SK-N-MC (cell line): Measurements from ENCODE around the gene LEO1.

Experiments used
- DNase-seq: peaks from one replicate; pipeline ENCODE4 v3.0.0-alpha.2; 2011; ENCODE audit warnings: low read depth, low spot score
- H3K27ac ChIP-seq: fragments of 200-600 bp; sonication (generic); 2 replicates; pipeline ENCODE4 v1.5.1; 2016; ENCODE audit warnings: mixed run types
- H3K36me3 ChIP-seq: fragments of 200-600 bp; sonication (generic); 2 replicates; pipeline ENCODE4 v1.6.1; 2017; ENCODE audit warnings: antibody characterized with exemption, low read length, mixed read lengths; ENCODE audit not compliant: insufficient read depth
- H3K4me3 ChIP-seq: fragments of 200-600 bp; sonication (generic); 2 replicates; pipeline ENCODE4 v1.5.1; 2016
- H3K9ac ChIP-seq: fragments of 200-600 bp; sonication (generic); 2 replicates; pipeline ENCODE4 v1.8.0; 2017; ENCODE audit warnings: mixed run types, mixed read lengths; ENCODE audit not compliant: insufficient read length
- H3K9me3 ChIP-seq: fragments of 200-600 bp; sonication (generic); 2 replicates; pipeline ENCODE4 v1.6.1; 2017; ENCODE audit warnings: low read depth, mild to moderate bottlenecking, antibody characterized with exemption, low read length, moderate library complexity, mixed read lengths
- EZH2 ChIP-seq: fragments of 200-600 bp; sonication (generic); IDR thresholded peaks from one replicate; pipeline ENCODE4 v1.6.1; 2017; ENCODE audit warnings: antibody characterized with exemption
- FOXP2 ChIP-seq: optimal IDR thresholded peaks from 2 replicates; pipeline ENCODE3; 2011; ENCODE audit warnings: mild to moderate bottlenecking, moderate library complexity; ENCODE audit not compliant: insufficient read depth; ENCODE audit errors: extremely low read length, control extremely low read depth
- POLR2AphosphoS5 ChIP-seq: IDR thresholded peaks from 2 replicates; pipeline ENCODE4 v1.6.1; 2012; ENCODE audit warnings: mild to moderate bottlenecking, low read depth, low read length, borderline replicate concordance

Gene LEO1

GRCh38 chr15:51965691-51966090 lies 5.9 kb downstream of the LEO1 start:
- Histone ChIP-seq H3K4me3 (no peak overlapping the region), H3K9me3 (no peaks in the 10 kb centered on the region), H3K27ac (no peak overlapping the region), H3K9ac (no peak overlapping the region), H3K36me3 (peaks cover 47% of the 10 kb centered on the region)
- TF ChIP-seq POLR2AphosphoS5 (no peak), FOXP2 (no peak), EZH2 (no peak)
- no peak for DNase-seq

- Histone ChIP-seq H3K9me3 (no peaks in the 10 kb centered on the region), H3K9ac (no peak overlapping the region), H3K4me3 (no peak overlapping the region), H3K27ac (no peak overlapping the region), H3K36me3 (peaks cover 81% of the 10 kb centered on the region)
- DNase-seq = no peak
- TF ChIP-seq POLR2AphosphoS5 (no peak), FOXP2 (no peak), EZH2 (no peak)
Observed at GRCh38 chr15:51955504-51955903, 16.1 kb downstream of the LEO1 start.

DNA sequence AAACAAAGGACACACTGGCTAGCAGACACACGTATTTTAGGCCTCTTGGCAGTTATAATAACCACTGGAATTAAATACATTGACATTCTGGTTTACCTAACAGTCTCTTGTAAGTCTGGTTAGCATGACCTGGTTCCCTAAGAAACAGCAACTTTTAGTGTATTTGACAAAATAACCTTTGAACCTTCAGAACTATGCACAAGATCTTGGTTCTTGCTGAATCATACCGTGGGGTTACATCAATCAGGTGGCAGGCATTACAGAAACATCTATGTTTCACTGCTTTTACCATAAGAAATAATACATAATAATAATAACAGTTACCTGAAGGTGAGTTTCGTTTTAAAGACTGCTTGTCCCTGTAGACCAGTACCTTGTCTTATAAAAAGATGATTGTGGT lies 18.8 kb downstream of the LEO1 start:
- H3K9ac ChIP-seq = no peak overlapping the region
- H3K36me3 ChIP-seq = peaks cover 85% of the 10 kb centered on the region
- no peaks in the 10 kb centered on the region for H3K9me3 ChIP-seq
- no peak for DNase-seq
- H3K4me3 ChIP-seq = no peak overlapping the region
- TF ChIP-seq EZH2 (no peak), POLR2AphosphoS5 (no peak), FOXP2 (no peak)
- no peak overlapping the region for H3K27ac ChIP-seq

DNA sequence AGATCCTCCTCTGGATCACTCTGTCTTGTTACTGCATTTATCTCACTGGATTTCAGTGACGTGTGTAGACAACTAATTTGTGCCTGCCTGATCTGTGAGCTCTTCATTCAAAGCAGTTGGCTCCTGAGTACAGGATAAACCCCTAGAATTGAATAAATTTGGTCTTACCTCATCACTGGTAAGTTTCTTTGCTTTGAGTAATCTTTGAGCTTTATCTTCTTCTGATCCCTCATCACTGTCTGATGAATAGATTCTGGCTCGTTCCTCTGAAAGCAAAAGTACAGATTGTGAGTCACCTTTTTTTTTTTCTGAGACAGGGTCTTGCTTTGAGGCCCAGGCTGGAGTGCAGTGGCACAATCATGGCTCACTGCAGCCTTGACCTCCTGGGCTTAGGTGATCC lies 24.5 kb downstream of the LEO1 start:
- Histone ChIP-seq H3K4me3 (no peak overlapping the region), H3K9ac (no peak overlapping the region), H3K36me3 (peaks cover 73% of the 10 kb centered on the region), H3K27ac (no peak overlapping the region), H3K9me3 (no peaks in the 10 kb centered on the region)
- no peak for DNase-seq
- TF ChIP-seq EZH2 (no peak), FOXP2 (no peak), POLR2AphosphoS5 (no peak)

GRCh38 chr15:51939216-51939615 lies 32.4 kb downstream of the LEO1 start:
- no peak overlapping the region for H3K4me3 ChIP-seq
- no peak overlapping the region for H3K27ac ChIP-seq
- H3K9ac ChIP-seq = no peak overlapping the region
- peaks cover 36% of the 10 kb centered on the region for H3K36me3 ChIP-seq
- no peak for TF ChIP-seq POLR2AphosphoS5
- TF ChIP-seq FOXP2 = no peak
- no peak for TF ChIP-seq EZH2
- no peaks in the 10 kb centered on the region for H3K9me3 ChIP-seq
- DNase-seq = no peak

- H3K27ac ChIP-seq = no peak overlapping the region
- TF ChIP-seq FOXP2 = no peak
- no peak for TF ChIP-seq EZH2
- no peak for TF ChIP-seq POLR2AphosphoS5
- H3K36me3 ChIP-seq = peaks cover 29% of the 10 kb centered on the region; the same call in 1 of the 2 replicates
- H3K9ac ChIP-seq = no peak overlapping the region
- DNase-seq = no peak
- H3K9me3 ChIP-seq = no peaks in the 10 kb centered on the region
- no peak overlapping the region for H3K4me3 ChIP-seq
Observed at GRCh38 chr15:51938286-51938685, 33.3 kb downstream of the LEO1 start.

GRCh38 chr15:51936105-51936478 lies 35.5 kb downstream of the LEO1 start:
- Histone ChIP-seq H3K9me3 (no peaks in the 10 kb centered on the region), H3K36me3 (peaks cover 19% of the 10 kb centered on the region; the same call in 1 of the 2 replicates), H3K4me3 (no peak overlapping the region), H3K27ac (no peak overlapping the region), H3K9ac (no peak overlapping the region)
- DNase-seq = no peak
- TF ChIP-seq EZH2 (no peak), FOXP2 (no peak)

DNA sequence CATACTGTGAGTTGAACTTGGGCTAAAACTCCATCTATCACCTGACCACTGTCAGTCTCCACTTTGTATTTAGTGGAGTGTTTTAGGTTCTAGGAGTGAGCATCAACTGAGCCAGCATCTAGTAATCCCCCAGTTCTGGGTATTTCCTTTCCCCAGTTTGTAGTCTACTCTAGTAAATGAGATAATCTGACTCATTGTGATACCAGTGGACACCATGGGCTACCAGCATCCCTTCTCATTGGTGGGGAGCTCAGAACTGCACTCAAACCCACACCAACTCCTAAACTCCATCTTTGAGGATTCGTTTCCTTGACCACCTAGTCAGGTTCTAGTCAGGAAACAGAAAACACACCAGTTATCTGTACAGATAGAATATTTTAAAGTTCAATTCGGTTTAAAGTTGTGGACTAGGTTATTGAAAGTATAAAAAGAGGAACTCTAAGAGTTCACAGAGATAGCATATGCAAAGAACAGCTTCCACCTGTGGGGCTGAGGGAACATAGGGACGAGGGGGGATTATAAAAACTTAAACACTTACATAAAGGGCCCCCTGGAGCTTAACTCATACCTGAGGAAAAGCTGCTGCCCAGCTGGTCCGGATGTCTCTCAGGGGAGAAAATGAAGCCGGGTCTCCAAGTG lies 36.0 kb downstream of the LEO1 start:
- no peak overlapping the region for H3K27ac ChIP-seq
- no peak overlapping the region for H3K9ac ChIP-seq
- no peak overlapping the region for H3K4me3 ChIP-seq
- peaks cover 18% of the 10 kb centered on the region; the same call in 1 of the 2 replicates for H3K36me3 ChIP-seq
- DNase-seq = no peak
- TF ChIP-seq FOXP2 (no peak), EZH2 (no peak), POLR2AphosphoS5 (no peak)
- no peaks in the 10 kb centered on the region for H3K9me3 ChIP-seq

DNA sequence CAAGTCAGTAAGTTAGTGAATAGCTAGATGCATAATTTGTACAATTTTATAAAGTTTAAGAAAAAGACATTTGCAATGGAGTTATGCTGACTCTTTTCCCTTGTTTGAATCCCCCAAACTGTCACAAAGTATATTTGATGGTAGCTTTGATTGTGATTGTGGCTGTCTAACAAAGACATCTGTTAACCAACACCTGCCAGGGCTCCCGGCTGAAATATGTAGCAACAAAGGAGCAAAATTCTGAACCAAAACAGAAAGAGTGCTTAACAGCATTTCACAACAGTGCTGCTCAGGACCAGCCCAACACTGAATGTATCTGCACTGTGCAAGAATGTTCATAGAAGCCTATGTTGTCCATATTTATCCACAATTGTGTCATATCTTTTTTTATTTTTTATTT lies 39.4 kb downstream of the LEO1 start:
- TF ChIP-seq POLR2AphosphoS5 = no peak
- no peak for TF ChIP-seq FOXP2
- no peak for TF ChIP-seq EZH2
- Histone ChIP-seq H3K9ac (no peak overlapping the region), H3K27ac (no peak overlapping the region), H3K4me3 (no peak overlapping the region), H3K36me3 (0 out of 2 replicates have a peak, but pooled peaks cover 6% of the 10 kb centered on the region), H3K9me3 (no peaks in the 10 kb centered on the region)
- DNase-seq = no peak
